Left ventricle myocardium inferior (tissue), 1 donor: ENCODE results near the gene AKAP13. TPM values are rescaled to one million over a fixed set of nuclear protein-coding genes. Genes with fewer than 3 reads are reported as not detected.
"Not testable (repeated sequence)": the region's sequence is repeated elsewhere in the genome, so short reads cannot be mapped to it uniquely, and the experiment has no call there.

Experiments
- DNase-seq: peaks from one replicate; pipeline ENCODE4 v3.0.0-alpha.2; 2020
- H3K27ac ChIP-seq: fragments of 200-600 bp; replicated peaks from 2 replicates; pipeline ENCODE4 v1.8.0; 2021
- H3K27me3 ChIP-seq: fragments of 200-600 bp; 2 replicates; pipeline ENCODE4 v1.8.0; 2021; ENCODE audit warnings: low read depth
- H3K36me3 ChIP-seq: fragments of 200-600 bp; 2 replicates; pipeline ENCODE4 v1.8.0; 2021
- H3K4me1 ChIP-seq: fragments of 200-600 bp; 2 replicates; pipeline ENCODE4 v1.8.0; 2021
- H3K4me3 ChIP-seq: fragments of 200-600 bp; 2 replicates; pipeline ENCODE4 v1.8.0; 2021; ENCODE audit warnings: mild to moderate bottlenecking, moderate library complexity
- H3K9me3 ChIP-seq: fragments of 200-600 bp; replicated peaks from 2 replicates; pipeline ENCODE4 v1.8.0; 2021
- CTCF ChIP-seq: fragments of 200-600 bp; IDR thresholded peaks from 2 replicates; pipeline ENCODE4 v1.8.0; 2021; ENCODE audit warnings: antibody characterized with exemption, mild to moderate bottlenecking, borderline replicate concordance
- intact Hi-C: fragments of 100-400 bp; cut with micrococcal nuclease; formaldehyde crosslinking; loops from one replicate; pipeline ENCODE4 v1.11.0; 2022
- total RNA-seq: library from RNA; stranded (reverse); fragmentation: NEBNext Ultra II Directional; extraction: Animal tissue kit (Norgen Biotek cat#: 25700); gene quantifications from one replicate; pipeline ENCODE4 v1.2.1, GENCODE V29; 2021
- donor health status: DM: no; HTN: yes; CAD: no; lungs with severe emphysema.

The AKAP13 gene
- total RNA-seq, 1 donor from 2014 or later = 331 TPM

- H3K4me3 ChIP-seq = no peak overlapping the region
- no peaks in the 10 kb centered on the region for H3K36me3 ChIP-seq
- H3K9me3 ChIP-seq = no peaks in the 10 kb centered on the region
- H3K4me1 ChIP-seq = peaks cover 88% of the 10 kb centered on the region
- intact Hi-C loops = no loop called here
- no peaks in the 10 kb centered on the region for H3K27me3 ChIP-seq
- DNase-seq = no peak
- TF ChIP-seq CTCF = no peak
- peak overlapping the region; percentile 59 for H3K27ac ChIP-seq
Observed at GRCh38 chr15:85482894-85483293, 102.5 kb downstream of the AKAP13 start.

GRCh38 chr15:85483955-85484354 is 103.6 kb downstream of the AKAP13 start:
- Histone ChIP-seq H3K4me1 (peaks cover 88% of the 10 kb centered on the region), H3K27ac (peak overlapping the region; percentile 52)
- intact Hi-C loops, H3K4me3 ChIP-seq, H3K36me3 ChIP-seq, H3K9me3 ChIP-seq, H3K27me3 ChIP-seq, DNase-seq: not testable (repeated sequence)

GRCh38 chr15:85484923-85485322 is 104.5 kb downstream of the AKAP13 start:
- H3K36me3 ChIP-seq, DNase-seq, intact Hi-C loops, H3K9me3 ChIP-seq, H3K4me3 ChIP-seq, H3K27me3 ChIP-seq: not testable (repeated sequence)
- H3K27ac ChIP-seq = peak overlapping the region; percentile 52
- peaks cover 88% of the 10 kb centered on the region for H3K4me1 ChIP-seq

GRCh38 chr15:85485956-85486567 is 105.7 kb downstream of the AKAP13 start:
- intact Hi-C loops = no loop called here
- no peak for DNase-seq

GRCh38 chr15:85487796-85488195 is 107.4 kb downstream of the AKAP13 start:
- DNase-seq, H3K27ac ChIP-seq, H3K36me3 ChIP-seq, intact Hi-C loops, H3K4me3 ChIP-seq, H3K9me3 ChIP-seq, H3K27me3 ChIP-seq: not testable (repeated sequence)
- peaks cover 87% of the 10 kb centered on the region for H3K4me1 ChIP-seq

More at GRCh38 chr15:85485956-85486567, 105.7 kb downstream of the AKAP13 start:
- no peaks in the 10 kb centered on the region for H3K9me3 ChIP-seq
- no peaks in the 10 kb centered on the region for H3K27me3 ChIP-seq
- H3K36me3 ChIP-seq = no peaks in the 10 kb centered on the region
- peaks cover 88% of the 10 kb centered on the region for H3K4me1 ChIP-seq
- H3K27ac ChIP-seq = peak overlapping the region; percentile 52
- peak; percentile 90 for TF ChIP-seq CTCF
- no peak overlapping the region for H3K4me3 ChIP-seq

GRCh38 chr15:85488997-85489396 is 108.6 kb downstream of the AKAP13 start:
- peak overlapping the region; percentile 13 for H3K27ac ChIP-seq
- no peaks in the 10 kb centered on the region for H3K9me3 ChIP-seq
- no peak for TF ChIP-seq CTCF
- no peak for DNase-seq
- H3K36me3 ChIP-seq = no peaks in the 10 kb centered on the region
- H3K4me3 ChIP-seq = no peak overlapping the region
- no peaks in the 10 kb centered on the region for H3K27me3 ChIP-seq
- peaks cover 90% of the 10 kb centered on the region for H3K4me1 ChIP-seq
- intact Hi-C loops = no loop called here

- H3K4me3 ChIP-seq = no peak overlapping the region
- H3K27ac ChIP-seq = peak overlapping the region; percentile 13
- no peaks in the 10 kb centered on the region for H3K36me3 ChIP-seq
- peaks cover 90% of the 10 kb centered on the region for H3K4me1 ChIP-seq
- H3K9me3 ChIP-seq = no peaks in the 10 kb centered on the region
- no peak for TF ChIP-seq CTCF
- intact Hi-C loops = loop anchor here (10.0 kb wide), 2 partner anchors 95 to 205 kb away; no protein-coding TSS in a partner anchor
- no peaks in the 10 kb centered on the region for H3K27me3 ChIP-seq
- no peak for DNase-seq
Observed at GRCh38 chr15:85489773-85490493, 109.5 kb downstream of the AKAP13 start.
